Mucosa of gallbladder (tissue), 1 donor: ENCODE results near the gene HDC. TPM values are rescaled to one million over a fixed set of nuclear protein-coding genes. Genes with fewer than 3 reads are reported as not detected.

ENCODE experiments used
- DNase-seq: peaks from one replicate; pipeline ENCODE4 v3.0.0-alpha.2; 2020; ENCODE audit warnings: low spot score
- total RNA-seq: library from RNA; stranded (reverse); gene quantifications from one replicate; pipeline ENCODE4 v1.2.1, GENCODE V29; 2021
- donor health status: DM: no; HTN: no; CAD: no.

Gene HDC
- total RNA-seq = 11.7 TPM

DNA sequence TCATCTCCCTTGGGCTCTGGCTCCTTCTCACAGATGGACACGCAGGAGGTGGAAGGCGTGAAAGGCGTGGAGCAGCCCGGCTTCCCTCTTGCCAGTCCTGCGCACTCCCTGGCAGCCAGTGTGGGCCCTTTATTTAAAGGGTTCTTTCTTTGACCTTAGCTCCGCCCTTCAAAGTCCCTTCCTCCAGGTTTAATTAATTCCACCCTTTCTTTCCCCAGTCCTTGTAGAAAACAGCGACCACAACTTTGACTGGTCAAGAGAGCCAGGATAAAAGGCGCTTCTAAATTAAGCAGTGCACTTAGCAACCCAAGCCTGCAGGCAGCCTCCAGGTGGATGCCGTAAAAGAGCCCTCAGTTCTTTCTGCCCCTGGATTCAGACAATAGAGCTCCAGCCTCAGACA lies at the start of gene HDC:
Gene HDC (minus strand): TSS at position 107 of the 400 bp plus-strand sequence. CDS start 103 bp downstream, at position 4.
- DNase-seq = no peak

- DNase-seq = no peak
Observed at GRCh38 chr15:50312636-50313035, 47.1 kb upstream of the HDC start.

GRCh38 chr15:50307799-50308198 lies 42.3 kb upstream of the HDC start:
- DNase-seq = no peak

DNA sequence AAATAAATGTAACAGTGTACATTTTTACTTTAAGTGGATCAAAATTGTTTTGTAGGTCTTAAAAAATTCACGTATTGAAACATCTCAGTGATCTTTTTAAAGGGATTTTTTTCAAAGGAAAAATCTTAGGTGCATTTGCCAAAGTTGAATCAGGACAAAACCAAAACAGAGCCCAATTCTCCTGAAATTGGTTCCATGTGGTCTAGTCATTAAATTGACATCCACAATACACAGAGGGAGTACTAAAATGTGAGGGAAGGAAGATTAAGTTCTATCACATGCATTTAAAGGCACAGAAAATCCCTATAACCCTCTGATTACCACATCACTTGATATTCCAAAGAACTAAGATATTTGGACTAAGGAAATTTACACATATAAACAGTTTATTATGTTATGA lies 39.3 kb upstream of the HDC start:
- no peak for DNase-seq

DNA sequence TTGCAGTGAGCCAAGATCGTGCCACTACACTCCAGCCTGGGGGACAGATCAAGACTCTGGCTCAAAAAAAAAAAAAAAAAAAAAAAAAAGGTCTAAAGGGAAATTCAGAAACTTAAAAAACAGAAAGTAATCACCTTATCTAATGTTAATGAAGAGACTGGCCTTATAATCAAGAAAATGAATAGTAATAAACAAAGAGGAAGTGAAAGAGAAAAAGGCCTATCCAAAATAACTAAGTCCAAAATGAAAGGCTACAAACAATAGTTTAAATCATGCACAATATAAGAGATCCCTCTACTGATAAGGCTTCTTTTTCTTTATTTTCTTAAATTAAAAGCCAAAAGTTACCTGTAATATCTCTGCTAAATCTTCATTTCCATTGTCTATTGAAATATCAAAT lies 37.1 kb upstream of the HDC start:
- no peak for DNase-seq

GRCh38 chr15:50298340-50298739 lies 32.8 kb upstream of the HDC start:
- no peak for DNase-seq

- DNase-seq = no peak
Observed at GRCh38 chr15:50295966-50296365, 30.4 kb upstream of the HDC start.

DNA sequence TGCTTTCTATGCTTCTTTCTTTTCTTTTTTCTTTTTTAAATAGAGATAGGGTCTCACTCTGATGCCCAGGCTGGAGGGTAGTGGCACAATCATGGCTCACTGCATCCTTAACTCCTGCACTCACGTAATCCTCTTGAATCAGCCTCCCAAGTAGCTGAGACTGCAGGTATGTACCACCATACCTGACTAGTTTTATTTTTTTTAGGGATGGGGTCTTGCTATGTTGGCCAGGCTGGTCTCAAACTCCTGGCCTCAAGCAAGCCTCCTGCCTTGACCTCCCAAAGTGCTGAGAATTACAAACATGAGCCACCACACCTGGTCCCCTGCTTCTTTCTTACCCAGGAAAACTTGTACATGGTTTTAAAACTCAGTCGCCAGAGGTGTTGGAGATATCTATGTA lies 24.2 kb upstream of the HDC start:
- DNase-seq = no peak

GRCh38 chr15:50287324-50288116 lies 22.0 kb upstream of the HDC start:
- DNase-seq = no peak

DNA sequence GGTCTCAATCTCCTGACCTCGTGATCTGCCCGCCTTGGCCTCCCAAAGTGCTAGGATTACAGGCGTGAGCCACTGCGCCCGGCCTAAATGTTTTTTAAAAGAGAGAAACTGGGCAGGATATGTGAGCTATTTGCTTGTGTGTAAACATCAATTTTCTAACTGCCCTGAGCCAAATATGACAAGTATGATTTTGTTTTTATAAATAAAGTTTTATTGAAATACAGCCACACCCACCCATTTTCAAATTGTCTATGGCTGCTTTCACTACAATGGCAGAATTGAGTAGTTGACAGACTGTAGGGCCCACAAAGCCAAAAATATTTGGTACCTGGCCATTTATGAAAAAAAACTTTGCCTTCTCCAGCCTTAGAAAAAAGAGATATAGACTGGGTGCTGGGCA lies 15.9 kb upstream of the HDC start:
- no peak for DNase-seq

GRCh38 chr15:50280271-50280670 lies 14.7 kb upstream of the HDC start:
- no peak for DNase-seq

DNA sequence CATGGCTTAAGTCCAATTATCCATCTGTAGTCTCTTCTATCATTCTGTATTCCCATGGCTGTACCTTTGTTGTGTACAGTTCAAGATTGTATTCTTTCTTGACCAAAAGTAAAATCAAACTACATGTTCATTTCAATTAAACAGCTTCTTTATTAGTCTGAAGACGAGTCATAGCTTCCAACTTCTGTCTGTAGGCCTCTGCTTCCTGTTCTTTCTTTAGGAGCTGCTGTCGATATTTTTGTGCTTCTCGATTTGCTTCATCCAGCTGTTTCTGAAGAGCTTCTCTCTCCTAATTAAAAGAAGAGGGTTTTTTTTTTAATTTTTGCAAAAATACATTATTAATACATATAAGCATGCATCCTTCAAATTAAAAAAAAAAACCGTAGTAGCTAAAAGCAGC lies 13.0 kb upstream of the HDC start:
- no peak for DNase-seq

DNA sequence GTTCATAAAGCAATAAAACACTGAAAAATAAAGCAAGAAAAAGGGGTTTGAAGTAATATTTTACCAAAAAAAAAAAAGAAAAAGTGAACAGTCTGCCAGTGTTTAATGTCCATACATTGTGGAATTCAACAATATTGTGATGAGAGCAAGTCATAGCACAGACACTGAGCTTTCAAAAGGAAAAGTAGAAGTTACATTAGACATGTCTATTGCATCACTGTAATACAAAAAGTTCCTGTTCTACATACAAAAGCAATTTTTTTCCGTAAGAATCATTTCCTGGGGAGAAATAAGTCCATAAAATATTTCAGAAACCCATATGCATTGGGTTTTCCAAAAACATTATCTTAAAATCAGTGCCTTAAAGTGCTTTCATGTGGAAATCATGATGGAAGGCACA lies 11.8 kb upstream of the HDC start:
- DNase-seq = no peak

GRCh38 chr15:50275908-50276307 lies 10.4 kb upstream of the HDC start:
- DNase-seq = no peak

GRCh38 chr15:50275091-50275490 lies 9.6 kb upstream of the HDC start:
- DNase-seq = no peak

DNA sequence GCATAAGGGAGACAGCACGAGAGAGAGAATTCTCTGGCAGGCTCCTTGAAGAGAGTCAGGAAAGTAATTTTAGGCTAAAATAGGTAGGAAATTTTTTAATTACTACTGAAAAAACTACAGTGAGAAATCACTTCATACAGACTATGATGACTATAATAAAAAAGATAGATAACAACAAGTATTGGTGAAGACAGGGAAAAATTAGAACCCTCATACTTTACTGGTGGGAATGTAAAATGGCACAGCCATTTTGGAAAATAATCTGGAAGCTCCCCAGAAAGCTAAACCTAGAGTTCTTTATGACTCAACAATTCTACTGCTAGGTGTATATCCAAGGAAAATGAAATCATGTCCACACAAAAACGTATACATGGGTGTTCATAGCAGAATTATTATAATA lies 2.1 kb upstream of the HDC start:
- DNase-seq = no peak

DNA sequence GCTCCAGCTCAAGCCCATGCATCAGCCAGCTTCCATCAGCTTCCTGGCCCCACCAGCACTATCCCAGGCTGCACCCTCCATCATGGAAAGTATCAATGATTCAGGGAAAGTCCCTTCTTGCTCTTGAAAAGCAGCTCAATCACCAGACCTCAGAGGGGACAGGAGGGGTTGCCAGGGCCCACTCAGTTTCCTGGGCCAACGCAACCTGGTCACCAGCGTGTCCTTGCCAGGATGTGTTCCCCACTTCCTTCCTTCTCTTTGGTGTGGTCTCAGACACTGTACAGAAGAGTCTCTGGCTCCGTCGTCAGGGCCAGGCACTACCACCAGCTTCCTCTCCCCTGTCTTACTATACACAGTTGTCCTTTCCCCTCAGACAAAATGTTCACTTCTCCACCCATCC lies 3.0 kb downstream of the HDC start:
- DNase-seq = no peak

GRCh38 chr15:50261981-50262380 lies 3.5 kb downstream of the HDC start:
- DNase-seq = no peak

GRCh38 chr15:50260969-50261496 lies 4.5 kb downstream of the HDC start:
- no peak for DNase-seq

DNA sequence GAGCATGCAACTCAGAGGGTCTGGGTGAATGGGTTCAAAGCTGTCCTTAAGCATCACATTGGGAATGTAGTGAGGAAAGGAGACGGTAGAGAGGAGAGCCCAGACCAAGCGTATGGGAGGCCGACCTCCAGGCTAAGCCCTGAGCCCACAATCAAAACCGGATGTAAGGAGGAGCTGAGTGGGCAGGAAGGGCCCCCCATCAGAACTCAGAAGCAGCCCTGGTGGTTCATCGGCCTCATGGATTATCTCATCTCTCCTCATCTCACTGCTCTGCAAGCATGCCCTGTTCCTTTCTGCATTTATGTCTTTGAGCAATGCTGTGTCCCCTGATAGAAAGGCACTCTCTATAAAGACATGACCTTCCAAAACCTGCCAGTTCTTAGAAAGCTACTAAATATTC lies 6.2 kb downstream of the HDC start:
- DNase-seq = no peak

- DNase-seq = no peak
Observed at GRCh38 chr15:50257924-50258323, 7.6 kb downstream of the HDC start.

DNA sequence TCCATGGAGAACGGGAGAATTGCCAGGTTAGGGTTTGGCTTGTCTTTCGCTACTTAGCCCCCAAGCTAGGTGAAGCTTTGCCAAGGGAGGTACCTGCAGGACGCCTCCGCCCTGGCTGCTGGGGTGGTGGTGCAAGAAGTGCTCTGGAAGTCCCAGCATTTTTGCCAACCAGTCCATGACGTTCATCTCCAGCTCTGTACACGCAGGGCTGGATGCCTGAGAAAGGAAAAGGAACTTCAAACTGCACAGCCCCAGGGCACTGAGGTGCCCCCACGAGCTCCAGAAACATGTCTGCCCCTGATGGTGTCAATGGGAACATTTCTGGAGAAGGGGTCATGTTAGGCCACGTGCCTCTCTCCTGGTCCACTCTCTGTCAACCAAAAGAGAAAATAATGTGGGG lies 8.2 kb downstream of the HDC start:
- DNase-seq = no peak

- no peak for DNase-seq
Observed at GRCh38 chr15:50256188-50257041, 9.1 kb downstream of the HDC start.
